WTC11 (cell line): Measurements from ENCODE around the gene CCSER1.

Experiments used
- JUN ChIP-seq: sonication (generic); formaldehyde crosslinking; IDR thresholded peaks from 2 replicates; pipeline ENCODE4 v1.8.0; 2023; ENCODE audit warnings: mild to moderate bottlenecking, missing genetic modification reagents
- TF ChIP-seq, protein P1 (sequence below): fragments of 200-600 bp; IDR thresholded peaks from 2 replicates; pipeline ENCODE4 v1.8.0; 2022; ENCODE audit warnings: antibody characterized with exemption
- TF ChIP-seq, protein P2 (sequence below): sonication (generic); formaldehyde crosslinking; IDR thresholded peaks from 2 replicates; pipeline ENCODE4 v1.8.1; 2023; ENCODE audit warnings: mild to moderate bottlenecking, missing genetic modification reagents

DNA sequence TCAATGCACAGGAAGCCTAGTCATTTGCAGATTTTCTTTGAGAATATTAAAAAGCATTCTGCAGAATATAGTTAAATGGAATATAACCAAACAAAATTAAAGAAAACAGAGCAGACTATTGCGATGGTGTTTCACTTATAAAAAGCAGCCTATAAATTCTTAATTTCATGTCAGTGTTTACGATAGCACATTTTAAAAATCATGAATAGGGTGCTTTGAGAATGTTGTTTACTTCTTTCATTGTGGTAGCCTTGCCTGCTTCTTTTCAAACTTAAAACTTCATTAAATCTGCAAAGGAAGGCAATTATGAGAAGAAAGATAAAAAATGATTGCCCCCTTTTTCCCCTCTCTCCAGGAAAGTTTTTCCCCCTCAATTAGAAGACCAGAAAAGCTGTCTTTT, 748.6 kb downstream of the CCSER1 start:
- TF ChIP-seq, protein P1, sequence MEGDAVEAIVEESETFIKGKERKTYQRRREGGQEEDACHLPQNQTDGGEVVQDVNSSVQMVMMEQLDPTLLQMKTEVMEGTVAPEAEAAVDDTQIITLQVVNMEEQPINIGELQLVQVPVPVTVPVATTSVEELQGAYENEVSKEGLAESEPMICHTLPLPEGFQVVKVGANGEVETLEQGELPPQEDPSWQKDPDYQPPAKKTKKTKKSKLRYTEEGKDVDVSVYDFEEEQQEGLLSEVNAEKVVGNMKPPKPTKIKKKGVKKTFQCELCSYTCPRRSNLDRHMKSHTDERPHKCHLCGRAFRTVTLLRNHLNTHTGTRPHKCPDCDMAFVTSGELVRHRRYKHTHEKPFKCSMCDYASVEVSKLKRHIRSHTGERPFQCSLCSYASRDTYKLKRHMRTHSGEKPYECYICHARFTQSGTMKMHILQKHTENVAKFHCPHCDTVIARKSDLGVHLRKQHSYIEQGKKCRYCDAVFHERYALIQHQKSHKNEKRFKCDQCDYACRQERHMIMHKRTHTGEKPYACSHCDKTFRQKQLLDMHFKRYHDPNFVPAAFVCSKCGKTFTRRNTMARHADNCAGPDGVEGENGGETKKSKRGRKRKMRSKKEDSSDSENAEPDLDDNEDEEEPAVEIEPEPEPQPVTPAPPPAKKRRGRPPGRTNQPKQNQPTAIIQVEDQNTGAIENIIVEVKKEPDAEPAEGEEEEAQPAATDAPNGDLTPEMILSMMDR = no peak
- TF ChIP-seq, protein P2, sequence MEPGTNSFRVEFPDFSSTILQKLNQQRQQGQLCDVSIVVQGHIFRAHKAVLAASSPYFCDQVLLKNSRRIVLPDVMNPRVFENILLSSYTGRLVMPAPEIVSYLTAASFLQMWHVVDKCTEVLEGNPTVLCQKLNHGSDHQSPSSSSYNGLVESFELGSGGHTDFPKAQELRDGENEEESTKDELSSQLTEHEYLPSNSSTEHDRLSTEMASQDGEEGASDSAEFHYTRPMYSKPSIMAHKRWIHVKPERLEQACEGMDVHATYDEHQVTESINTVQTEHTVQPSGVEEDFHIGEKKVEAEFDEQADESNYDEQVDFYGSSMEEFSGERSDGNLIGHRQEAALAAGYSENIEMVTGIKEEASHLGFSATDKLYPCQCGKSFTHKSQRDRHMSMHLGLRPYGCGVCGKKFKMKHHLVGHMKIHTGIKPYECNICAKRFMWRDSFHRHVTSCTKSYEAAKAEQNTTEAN (CRISPR knock-in tag) = no peak
- TF ChIP-seq JUN (CRISPR knock-in tag) = no peak
